ENCODE measurements around the gene TEX11. TPM values are rescaled to one million over a fixed set of nuclear protein-coding genes. Genes with fewer than 3 reads are reported as not detected.

TEX11 gene
- total and polyA plus RNA-seq, 11 donors = not detected

GRCh38 chrX:70494441-70494840 lies 414.1 kb downstream of the TEX11 start:
- H3K36me3 ChIP-seq = peaks cover 0 to 41% (median 18%) of the 10 kb centered on the region in 9 donors
- no peak overlapping the region for H3K4me3 ChIP-seq
- intact Hi-C loops (cut with DNase I) = no loop called here
- no peak for ATAC-seq
- no peak for DNase-seq
- no peaks in the 10 kb centered on the region for H3K9me3 ChIP-seq
- peaks cover 0 to 21% (median 0%) of the 10 kb centered on the region in 9 donors for H3K27me3 ChIP-seq
- no peaks in the 10 kb centered on the region for H3K4me1 ChIP-seq
- WGBS, 4 donors = 33 to 96% (median 71%) methylated on average over 1 to 4 of the region's 4 CpGs
- no peak overlapping the region for H3K27ac ChIP-seq
- no peak for TF ChIP-seq POLR2A (IDR thresholded peaks at IDR 0.05)
- TF ChIP-seq CTCF (IDR thresholded peaks at IDR 0.05) = no peak

DNA sequence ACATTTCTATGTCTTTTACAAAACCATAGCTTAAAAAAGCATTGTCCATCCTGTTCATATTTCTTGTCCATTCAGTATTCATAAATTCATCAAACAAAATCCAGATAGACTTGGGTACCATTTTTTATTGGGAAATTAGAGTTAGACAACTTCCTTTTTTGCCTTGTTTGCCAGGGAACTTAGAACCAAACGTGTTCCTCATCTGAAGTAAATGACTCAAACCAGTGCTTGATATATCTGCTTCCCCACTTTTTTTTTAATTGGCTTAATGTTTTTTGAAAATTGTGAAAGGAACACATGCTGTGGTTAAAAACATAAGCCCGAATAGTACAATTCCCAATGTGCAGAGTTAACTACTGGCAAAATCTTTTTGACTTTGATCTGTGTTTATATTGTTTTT lies 419.7 kb downstream of the TEX11 start:
- no peaks in the 10 kb centered on the region for H3K9me3 ChIP-seq
- intact Hi-C loops (cut with DNase I) = no loop called here
- WGBS, 4 donors = 55 to 81% (median 65%) methylated on average over 2 of the region's 2 CpGs

DNA sequence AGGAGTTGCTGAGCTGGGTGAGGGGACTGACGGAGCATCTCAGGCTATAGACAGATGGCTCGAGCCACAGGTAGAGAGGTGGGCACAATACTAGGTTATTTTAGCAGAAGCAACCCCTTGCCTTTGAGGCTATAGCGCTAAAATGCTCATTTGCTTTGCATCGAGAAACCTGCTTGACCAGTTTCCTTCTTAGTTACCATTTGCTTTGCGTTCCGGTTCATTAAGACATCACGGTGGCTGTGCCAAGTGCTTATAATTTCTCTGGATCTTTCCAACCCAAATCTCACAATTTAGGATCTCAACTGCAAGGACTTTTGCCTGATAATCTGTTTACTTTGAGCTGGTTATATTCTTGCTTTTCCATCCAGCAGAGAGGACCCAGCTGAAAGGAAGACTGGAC lies 423.0 kb downstream of the TEX11 start:
- no peaks in the 10 kb centered on the region for H3K9me3 ChIP-seq
- peaks cover 0 to 11% (median 5%) of the 10 kb centered on the region in 12 donors for H3K4me1 ChIP-seq
- no peak overlapping the region for H3K4me3 ChIP-seq
- intact Hi-C loops (cut with DNase I) = no loop called here
- 79 to 95% (median 88%) methylated on average over 7 of the region's 7 CpGs for WGBS, 4 donors
- H3K27me3 ChIP-seq = peaks cover 0 to 26% (median 0%) of the 10 kb centered on the region in 9 donors
- no peak overlapping the region for H3K27ac ChIP-seq
- DNase-seq = no peak
- ATAC-seq = no peak
- no peaks in the 10 kb centered on the region for H3K36me3 ChIP-seq
- no peak for TF ChIP-seq POLR2A (IDR thresholded peaks at IDR 0.05)
- no peak for TF ChIP-seq CTCF (IDR thresholded peaks at IDR 0.05)

More for the DNA sequence above, 419.7 kb downstream of the TEX11 start:
- DNase-seq = no peak
- ATAC-seq = no peak
- H3K36me3 ChIP-seq = peaks cover 0 to 20% (median 14%) of the 10 kb centered on the region in 9 donors
- H3K27ac ChIP-seq = no peak overlapping the region
- no peaks in the 10 kb centered on the region for H3K4me1 ChIP-seq
- peaks cover 0 to 16% (median 0%) of the 10 kb centered on the region in 9 donors for H3K27me3 ChIP-seq
- no peak overlapping the region for H3K4me3 ChIP-seq
- TF ChIP-seq POLR2A (IDR thresholded peaks at IDR 0.05) = no peak
- TF ChIP-seq CTCF (IDR thresholded peaks at IDR 0.05) = no peak

GRCh38 chrX:70482300-70482699 lies 426.2 kb downstream of the TEX11 start:
- H3K4me3 ChIP-seq = no peak overlapping the region
- ATAC-seq (no peak), DNase-seq (no peak)
- no peaks in the 10 kb centered on the region for H3K36me3 ChIP-seq
- H3K27me3 ChIP-seq = peaks cover 0 to 41% (median 0%) of the 10 kb centered on the region in 9 donors
- peak overlapping the region in 7 of 12 donors; percentile 37 to 87 (median 69) for H3K27ac ChIP-seq
- peaks cover 0 to 39% (median 13%) of the 10 kb centered on the region in 12 donors for H3K4me1 ChIP-seq
- 92 to 100% (median 97%) methylated on average over 1 to 2 of the region's 2 CpGs for WGBS, 4 donors
- intact Hi-C loops (cut with DNase I) = no loop called here
- TF ChIP-seq POLR2A (IDR thresholded peaks at IDR 0.05) = no peak
- TF ChIP-seq CTCF (IDR thresholded peaks at IDR 0.05) = no peak
- no peaks in the 10 kb centered on the region for H3K9me3 ChIP-seq

Measured in heart left ventricle (tissue), 16 donors.